Parathyroid adenoma (tissue), 2 donors: Measurements from ENCODE around the gene TBC1D17.

ENCODE experiments used
- H2AFZ ChIP-seq: fragments of 300-600 bp; sonication (generic); one replicate; pipeline ENCODE4 v1.7.0; 2017; ENCODE audit warnings: antibody characterized with exemption, mild to moderate bottlenecking
- H3K27ac ChIP-seq: fragments of 300-600 bp; sonication (generic); one replicate; pipeline ENCODE4 v1.7.0; 2017
- H3K27me3 ChIP-seq: fragments of 300-600 bp; sonication (generic); one replicate; pipeline ENCODE4 v1.7.0; 2017; ENCODE audit warnings: low read length; ENCODE audit not compliant: control insufficient read depth, insufficient read depth
- H3K36me3 ChIP-seq: fragments of 300-600 bp; sonication (generic); one replicate; pipeline ENCODE4 v1.7.0; 2017; ENCODE audit warnings: low read length; ENCODE audit not compliant: control insufficient read depth, insufficient read depth
- H3K4me1 ChIP-seq: fragments of 300-600 bp; sonication (generic); one replicate; pipeline ENCODE4 v1.7.0; 2017; ENCODE audit warnings: control low read depth
- H3K4me2 ChIP-seq: fragments of 300-600 bp; sonication (generic); one replicate; pipeline ENCODE4 v1.7.0; 2017; ENCODE audit warnings: low read length
- H3K4me3 ChIP-seq: fragments of 300-600 bp; sonication (generic); one replicate; pipeline ENCODE4 v1.7.0; 2017; ENCODE audit warnings: low read depth, low read length
- H3K79me2 ChIP-seq: fragments of 300-600 bp; sonication (generic); one replicate; pipeline ENCODE4 v1.7.0; 2017; ENCODE audit warnings: control low read depth
- H3K9ac ChIP-seq: fragments of 300-600 bp; sonication (generic); one replicate; pipeline ENCODE4 v1.7.0; 2017; ENCODE audit warnings: mild to moderate bottlenecking
- H3K9me3 ChIP-seq: fragments of 300-600 bp; sonication (generic); one replicate; pipeline ENCODE4 v1.7.0; 2017; ENCODE audit warnings: low read length; ENCODE audit not compliant: control insufficient read depth
- TF ChIP-seq, protein P1 (sequence below): fragments of 300-600 bp; sonication (generic); IDR thresholded peaks from one replicate; pipeline ENCODE4 v1.7.0; 2017; ENCODE audit warnings: antibody characterized with exemption, mild to moderate bottlenecking
- donor health status: primary hyperparathyroidism.

TBC1D17 gene

GRCh38 chr19:49856574-49857021 lies 20.9 kb upstream of the TBC1D17 start:
- TF ChIP-seq, protein P1, sequence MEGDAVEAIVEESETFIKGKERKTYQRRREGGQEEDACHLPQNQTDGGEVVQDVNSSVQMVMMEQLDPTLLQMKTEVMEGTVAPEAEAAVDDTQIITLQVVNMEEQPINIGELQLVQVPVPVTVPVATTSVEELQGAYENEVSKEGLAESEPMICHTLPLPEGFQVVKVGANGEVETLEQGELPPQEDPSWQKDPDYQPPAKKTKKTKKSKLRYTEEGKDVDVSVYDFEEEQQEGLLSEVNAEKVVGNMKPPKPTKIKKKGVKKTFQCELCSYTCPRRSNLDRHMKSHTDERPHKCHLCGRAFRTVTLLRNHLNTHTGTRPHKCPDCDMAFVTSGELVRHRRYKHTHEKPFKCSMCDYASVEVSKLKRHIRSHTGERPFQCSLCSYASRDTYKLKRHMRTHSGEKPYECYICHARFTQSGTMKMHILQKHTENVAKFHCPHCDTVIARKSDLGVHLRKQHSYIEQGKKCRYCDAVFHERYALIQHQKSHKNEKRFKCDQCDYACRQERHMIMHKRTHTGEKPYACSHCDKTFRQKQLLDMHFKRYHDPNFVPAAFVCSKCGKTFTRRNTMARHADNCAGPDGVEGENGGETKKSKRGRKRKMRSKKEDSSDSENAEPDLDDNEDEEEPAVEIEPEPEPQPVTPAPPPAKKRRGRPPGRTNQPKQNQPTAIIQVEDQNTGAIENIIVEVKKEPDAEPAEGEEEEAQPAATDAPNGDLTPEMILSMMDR, result no peak
- Histone ChIP-seq H3K27me3 (no peaks in the 10 kb centered on the region), H3K9me3 (no peaks in the 10 kb centered on the region), H2AFZ (no peak overlapping the region), H3K9ac (no peak overlapping the region), H3K79me2 (peaks cover 10% of the 10 kb centered on the region), H3K4me1 (peaks cover 4% of the 10 kb centered on the region), H3K4me3 (no peak overlapping the region), H3K4me2 (no peak overlapping the region), H3K36me3 (no peaks in the 10 kb centered on the region), H3K27ac (no peak overlapping the region)

- no peak overlapping the region for H2AFZ ChIP-seq
- H3K9ac ChIP-seq, result no peak overlapping the region
- H3K4me1 ChIP-seq, result peaks cover under 1% of the 10 kb centered on the region
- no peaks in the 10 kb centered on the region for H3K9me3 ChIP-seq
- TF ChIP-seq, protein P1, result no peak
- peaks cover 5% of the 10 kb centered on the region for H3K79me2 ChIP-seq
- H3K27me3 ChIP-seq, result no peaks in the 10 kb centered on the region
- H3K36me3 ChIP-seq, result no peaks in the 10 kb centered on the region
- no peak overlapping the region for H3K27ac ChIP-seq
- no peak overlapping the region for H3K4me3 ChIP-seq
- H3K4me2 ChIP-seq, result no peak overlapping the region
Measured at GRCh38 chr19:49857061-49857837, 20.3 kb upstream of the TBC1D17 start.

DNA sequence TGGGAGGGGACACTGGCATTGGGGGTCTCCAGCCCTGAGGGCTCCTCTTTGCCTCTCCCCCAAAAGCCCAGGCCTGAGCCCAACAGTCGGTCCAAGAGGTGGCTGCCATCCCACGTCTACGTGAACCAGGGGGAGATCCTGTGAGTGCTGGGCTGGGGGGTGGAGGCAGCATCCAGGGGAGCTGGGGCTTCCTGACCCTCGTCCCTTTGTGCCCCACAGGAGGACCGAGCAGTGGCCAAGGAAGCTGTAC lies 19.7 kb upstream of the TBC1D17 start:
- TF ChIP-seq, protein P1, result no peak
- no peak overlapping the region for H3K4me2 ChIP-seq
- peaks cover under 1% of the 10 kb centered on the region for H3K79me2 ChIP-seq
- H3K9me3 ChIP-seq, result no peaks in the 10 kb centered on the region
- no peak overlapping the region for H3K9ac ChIP-seq
- no peak overlapping the region for H3K27ac ChIP-seq
- H2AFZ ChIP-seq, result no peak overlapping the region
- H3K4me1 ChIP-seq, result no peaks in the 10 kb centered on the region
- no peak overlapping the region for H3K4me3 ChIP-seq
- no peaks in the 10 kb centered on the region for H3K36me3 ChIP-seq
- H3K27me3 ChIP-seq, result no peaks in the 10 kb centered on the region

DNA sequence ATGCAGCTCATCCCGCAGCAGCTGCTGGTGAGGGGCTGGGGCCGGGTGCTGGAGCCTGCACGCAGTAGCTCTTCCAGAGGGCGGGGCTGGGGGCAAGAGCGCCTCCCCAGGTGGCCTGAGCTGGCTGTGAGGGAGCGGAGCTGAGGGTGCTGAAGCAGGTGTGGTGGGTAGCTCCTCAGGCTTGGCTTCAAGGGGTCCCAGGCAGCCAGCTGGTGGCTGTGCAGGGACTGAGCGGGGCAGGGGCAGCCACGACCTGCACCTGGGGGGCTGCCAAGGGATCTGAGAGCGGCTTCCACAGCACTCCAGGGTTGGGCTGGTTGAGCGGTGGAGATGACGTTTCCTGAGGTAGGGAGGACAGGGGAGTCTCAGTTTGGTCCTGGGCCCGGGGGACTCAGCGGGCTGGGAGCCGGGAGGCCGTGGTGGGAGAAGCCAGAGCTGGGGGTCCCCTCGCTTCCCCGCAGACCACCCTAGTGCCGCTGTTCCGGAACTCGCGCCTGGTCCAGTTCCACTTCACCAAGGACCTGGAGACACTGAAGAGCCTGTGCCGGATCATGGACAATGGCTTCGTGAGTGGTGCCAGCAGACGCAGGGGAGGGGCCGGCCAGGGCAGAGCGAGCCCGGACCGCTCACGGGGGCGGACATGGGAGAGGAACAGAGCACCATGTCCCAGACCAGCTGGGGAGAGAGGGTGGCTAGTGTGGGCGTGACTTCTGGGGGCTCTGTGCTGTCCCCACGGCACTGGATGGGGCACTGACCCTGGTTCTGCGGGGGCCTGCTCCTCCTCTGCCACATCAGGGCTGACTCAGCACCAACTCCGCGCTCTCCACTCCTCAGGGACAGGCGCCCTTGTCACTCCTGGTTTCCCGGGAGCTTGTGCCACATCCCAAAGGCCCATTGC lies 19.2 kb upstream of the TBC1D17 start:
- Histone ChIP-seq H3K79me2 (no peaks in the 10 kb centered on the region), H3K4me2 (no peak overlapping the region), H3K27me3 (no peaks in the 10 kb centered on the region), H2AFZ (no peak overlapping the region), H3K4me1 (no peaks in the 10 kb centered on the region), H3K9me3 (no peaks in the 10 kb centered on the region), H3K36me3 (no peaks in the 10 kb centered on the region), H3K9ac (no peak overlapping the region), H3K4me3 (no peak overlapping the region), H3K27ac (no peak overlapping the region)
- TF ChIP-seq, protein P1, result no peak
